K562 (cell line): ENCODE data around the gene TMIGD2. TPM values are rescaled to one million over a fixed set of nuclear protein-coding genes. Genes with fewer than 3 reads are reported as not detected.
A peak's percentile ranks its signal among the peaks of the same experiment; 100 is the strongest.

Experiments used
- ATAC-seq: fragments of 200-7000 bp; cut with Tn5 transposase; 3 replicates; pipeline ENCODE4 v1.9.1; 2020; ENCODE audit warnings: moderate library complexity
- BruUV-seq: library from RNA; stranded (reverse); fragments of 400-500 nt; replicated peaks from 2 replicates; lab custom pipeline; 2021; lab: Mats Ljungman, UMichigan
- CTCF ChIA-PET: fragments of 300-600 bp; formaldehyde crosslinking; extraction: SDS; loops from one replicate; lab custom pipeline; 2021; ENCODE audit warnings: low intra/inter-chr PET ratio; lab: Yijun Ruan, JAX
- POLR2A ChIA-PET: fragments of 300-600, 350-650 bp; sonication (Branson Sonifier 250); formaldehyde crosslinking; extraction: SDS; loops from one replicate; lab custom pipeline; 2021; ENCODE audit warnings: antibody characterized with exemption, inconsistent platforms; lab: Yijun Ruan, JAX
- DNase-seq, 4 experiments: peaks; one replicate each; pipeline versions ENCODE4 v3.0.0 to v3.0.0-alpha.2; 2011 to 2018; ENCODE audit warnings: low spot score in 3 of 4, mixed read lengths in 3 of 4; ENCODE audit errors: extremely low read depth in 1 of 4
- FAIRE-seq: peaks from 2 replicates; lab custom pipeline; 2011; peaks lifted over from hg19 to GRCh38; lab: Jason Lieb, UNC
- H2AFZ ChIP-seq: 2 replicates; pipeline ENCODE4 v1.6.0; 2011; ENCODE audit warnings: low read depth, low read length, control low read depth, inconsistent platforms
- H3K27ac ChIP-seq: fragments of 200-600 bp; 3 replicates; pipeline ENCODE4 v1.8.0; 2011; ENCODE audit warnings: low read depth, mild to moderate bottlenecking, control low read depth, inconsistent platforms, low read length, moderate library complexity, mixed read lengths; ENCODE audit errors: extremely low read depth
- H3K27me3 ChIP-seq, 2 experiments: fragments of 300-600 bp in 1 of 2; 2 replicates in 1 of 2; 3 replicates in 1 of 2; pipeline versions ENCODE4 v1.6.0 to v1.8.0; 2011; ENCODE audit warnings: inconsistent platforms in 2 of 2, low read length in 2 of 2, mild to moderate bottlenecking in 1 of 2, mixed read lengths in 1 of 2, moderate library complexity in 1 of 2; ENCODE audit not compliant: control insufficient read depth in 2 of 2, insufficient read depth in 2 of 2
- H3K36me3 ChIP-seq: fragments of 300-600 bp; 3 replicates; pipeline ENCODE4 v1.8.0; 2011; ENCODE audit warnings: mild to moderate bottlenecking, low read length, inconsistent platforms; ENCODE audit not compliant: control insufficient read depth, insufficient read depth
- H3K4me1 ChIP-seq, 2 experiments: fragments of 200-600 bp in 1 of 2; replicated peaks in 1 of 2; 2 replicates in 1 of 2; 3 replicates in 1 of 2; pipeline versions ENCODE4 v1.5.1 to v1.8.0; 2011; ENCODE audit warnings: inconsistent platforms in 2 of 2, low read length in 2 of 2, mild to moderate bottlenecking in 1 of 2, mixed read lengths in 1 of 2, moderate library complexity in 1 of 2; ENCODE audit not compliant: control insufficient read depth in 2 of 2, insufficient read depth in 2 of 2
- H3K4me2 ChIP-seq: 2 replicates; pipeline ENCODE4 v1.6.1; 2011; ENCODE audit warnings: low read length, control low read depth, inconsistent platforms, mixed read lengths; ENCODE audit not compliant: insufficient read depth
- H3K4me3 ChIP-seq: fragments of 200-600 bp; sonication (generic), shearing (Covaris generic); 2 replicates; pipeline ENCODE4 v1.5.1; 2016; ENCODE audit warnings: control low read depth, inconsistent platforms
- H3K79me2 ChIP-seq: fragments of 200-600 bp; 3 replicates; pipeline ENCODE4 v1.8.0; 2011; ENCODE audit warnings: low read length, inconsistent platforms; ENCODE audit not compliant: control insufficient read depth, insufficient read depth
- H3K9ac ChIP-seq, 2 experiments: 2 replicates each; pipeline versions ENCODE4 v1.6.0 to v1.6.1; 2011; ENCODE audit warnings: low read depth in 2 of 2, low read length in 2 of 2, control low read depth in 1 of 2, inconsistent platforms in 1 of 2, mild to moderate bottlenecking in 1 of 2, mixed read lengths in 1 of 2; ENCODE audit not compliant: insufficient read depth in 1 of 2
- H3K9me1 ChIP-seq: one replicate; pipeline ENCODE4 v1.6.0; 2011; ENCODE audit warnings: inconsistent platforms, mild to moderate bottlenecking, low read length, moderate library complexity; ENCODE audit not compliant: control insufficient read depth, insufficient read depth
- H3K9me3 ChIP-seq: replicated peaks from 2 replicates; pipeline ENCODE4 v1.5.1; 2011; ENCODE audit warnings: low read depth, low read length, inconsistent platforms; ENCODE audit not compliant: control insufficient read depth, insufficient read depth
- H4K20me1 ChIP-seq: replicated peaks from 2 replicates; pipeline ENCODE4 v1.6.1; 2011; ENCODE audit warnings: low read length, inconsistent platforms, mixed read lengths; ENCODE audit not compliant: control insufficient read depth, insufficient read depth
- CHCHD3 ChIP-seq: fragments of 250-450 bp; sonication (Bioruptor Pico); IDR thresholded peaks from 2 replicates; pipeline ENCODE4 v2.1.2; 2022; ENCODE audit warnings: mild to moderate bottlenecking
- E2F4 ChIP-seq: sonication (generic); formaldehyde crosslinking; IDR thresholded peaks from 2 replicates; pipeline ENCODE4 v1.8.0; 2022; ENCODE audit warnings: mild to moderate bottlenecking, low read depth, missing genetic modification reagents
- HDAC6 ChIP-seq: IDR thresholded peaks from 2 replicates; pipeline ENCODE4 v1.6.1; 2012; ENCODE audit warnings: low read depth, mild to moderate bottlenecking, control low read depth, inconsistent platforms, low read length, moderate library complexity
- HOMEZ ChIP-seq: fragments of 250-450 bp; sonication (Bioruptor Pico); IDR thresholded peaks from 2 replicates; pipeline ENCODE4 v1.4.0; 2020; ENCODE audit warnings: mild to moderate bottlenecking, moderate library complexity
- ILF3 ChIP-seq: fragments of 450-650 bp; IDR thresholded peaks from 2 replicates; pipeline ENCODE4 v1.6.1; 2018; ENCODE audit warnings: antibody characterized with exemption, mild to moderate bottlenecking, moderate library complexity, borderline replicate concordance
- IRF1 ChIP-seq: sonication (generic); formaldehyde crosslinking; IDR thresholded peaks from 2 replicates; pipeline ENCODE4 v1.8.0; 2022; ENCODE audit warnings: missing genetic modification reagents, mild to moderate bottlenecking, borderline replicate concordance
- NFE2L1 ChIP-seq: fragments of 450-650 bp; IDR thresholded peaks from 2 replicates; pipeline ENCODE4 v1.6.1; 2016; ENCODE audit warnings: missing genetic modification characterization, low read depth, mild to moderate bottlenecking, missing compliant biosample characterization, moderate library complexity, borderline replicate concordance
- SRSF7 ChIP-seq: fragments of 200-400 bp; formaldehyde crosslinking; optimal IDR thresholded peaks from 2 replicates; pipeline ENCODE3; 2017; ENCODE audit warnings: mild to moderate bottlenecking, low read depth, low read length
- TARDBP ChIP-seq: fragments of 450-650 bp; IDR thresholded peaks from 2 replicates; pipeline ENCODE4 v1.6.1; 2016
- THAP7 ChIP-seq: fragments of 250-450 bp; sonication (Bioruptor Pico); IDR thresholded peaks from 2 replicates; pipeline ENCODE4 v1.5.0; 2021
- ZBTB1 ChIP-seq: sonication (generic); formaldehyde crosslinking; IDR thresholded peaks from 2 replicates; pipeline ENCODE4 v1.8.1; 2023; ENCODE audit warnings: missing genetic modification reagents, low read depth, mild to moderate bottlenecking, borderline replicate concordance
- WGBS: fragments of 100-300 bp; shearing (Covaris generic); methylation state at CpG from one replicate; pipeline ENCODE4 v1.1.6; 2016; ENCODE audit warnings: low coverage, mixed read lengths; ENCODE audit not compliant: insufficient coverage; ENCODE audit errors: missing lambda C conversion rate; 5-methylcytosine and 5-hydroxymethylcytosine counted together
- in situ Hi-C: fragments of 300-500 bp; cut with MboI; formaldehyde crosslinking; loops from 4 replicates; pipeline ENCODE4 v1.15.0; 2018; ENCODE audit warnings: inconsistent platforms, mixed read lengths
- intact Hi-C: fragments of 100-400 bp; cut with micrococcal nuclease; formaldehyde crosslinking; loops from 2 replicates; pipeline ENCODE4 v1.14.2; 2022
- polyA plus RNA-seq, 8 experiments: library from polyadenylated mRNA; depleted of rRNA in 4 of 8; stranded (reverse) in 5 of 8; unstranded in 3 of 8; fragments of >200 nt; fragmentation: Nextera tagmentation in 2 of 8; fragmentation: Illumina TruSeq in 1 of 8; extraction: Ambion mirVana in 2 of 8; extraction: Trizol in 1 of 8; gene quantifications; 2 replicates each; pipeline versions ENCODE4 v1.2.1 to v1.2.3, GENCODE V29; 2011 to 2014; ENCODE audit warnings: inconsistent platforms in 1 of 8, missing spikeins in 1 of 8
- total RNA-seq, 7 experiments: library from RNA; depleted of rRNA in 6 of 7; stranded (reverse); fragments of >200 nt in 6 of 7; fragmentation: Illumina TruSeq in 2 of 7; extraction: Trizol in 2 of 7; gene quantifications; 2 replicates each; pipeline versions ENCODE4 v1.2.1 to v1.2.3, GENCODE V29; 2011 to 2021; ENCODE audit warnings: low replicate concordance in 1 of 7
- TF ChIP-seq, protein P1 (sequence below): fragments of 250-450 bp; sonication (Bioruptor Pico); IDR thresholded peaks from 2 replicates; pipeline ENCODE4 v1.4.0; 2020

TMIGD2 gene
- total and polyA plus RNA-seq, 9 of the 15 experiments (the other 6 are each of a cell fraction or from before 2014, with no cell fraction given), result not detected

- TF ChIP-seq HOMEZ (CRISPR knock-in tag) (peak; percentile 38; the same call in 1 of the 2 replicates), ILF3 (no peak), ZBTB1 (CRISPR knock-in tag) (0 out of 2 replicates have a peak, but pooled peaks have one; percentile 35), NFE2L1 (tag) (no peak; the same call in 1 of the 2 replicates)
- TF ChIP-seq, protein P1, sequence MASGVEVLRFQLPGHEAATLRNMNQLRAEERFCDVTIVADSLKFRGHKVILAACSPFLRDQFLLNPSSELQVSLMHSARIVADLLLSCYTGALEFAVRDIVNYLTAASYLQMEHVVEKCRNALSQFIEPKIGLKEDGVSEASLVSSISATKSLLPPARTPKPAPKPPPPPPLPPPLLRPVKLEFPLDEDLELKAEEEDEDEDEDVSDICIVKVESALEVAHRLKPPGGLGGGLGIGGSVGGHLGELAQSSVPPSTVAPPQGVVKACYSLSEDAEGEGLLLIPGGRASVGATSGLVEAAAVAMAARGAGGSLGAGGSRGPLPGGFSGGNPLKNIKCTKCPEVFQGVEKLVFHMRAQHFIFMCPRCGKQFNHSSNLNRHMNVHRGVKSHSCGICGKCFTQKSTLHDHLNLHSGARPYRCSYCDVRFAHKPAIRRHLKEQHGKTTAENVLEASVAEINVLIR (CRISPR knock-in tag), result peak; percentile 70; the same call in 1 of the 2 replicates
Measured at GRCh38 chr19:4342615-4343369, 40.6 kb upstream of the TMIGD2 start (continued).

DNA sequence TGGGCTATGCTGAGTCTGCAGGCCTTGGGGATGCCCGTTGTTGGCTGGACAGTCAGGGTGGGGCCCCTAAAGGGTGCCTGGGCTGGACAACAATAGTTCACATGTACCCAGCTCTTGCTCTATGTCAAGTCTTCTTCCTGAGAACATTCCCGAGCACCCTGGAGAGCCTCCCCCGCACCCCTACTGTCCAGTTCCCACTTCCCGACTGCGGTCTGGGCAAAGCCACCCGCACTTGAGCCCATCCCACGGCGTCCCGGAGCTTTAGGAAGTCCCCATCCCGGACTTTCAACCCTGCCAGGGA, 40.1 kb upstream of the TMIGD2 start:
- in situ Hi-C loops (loop anchor here (10.0 kb wide), 1 partner anchor 67 kb away; the partner anchor contains the start of gene SHD), intact Hi-C loops (loop anchor here (2.0 kb wide), 1 partner anchor 61 kb away; the partner anchor contains the start of gene CHAF1A)
- Histone ChIP-seq H3K4me2 (peak overlapping the region; percentile 80), H3K79me2 (peaks cover 7% of the 10 kb centered on the region), H3K27ac (peak overlapping the region; percentile 62), H3K4me3 (peak overlapping the region; percentile 51), H3K27me3 (no peaks in the 10 kb centered on the region), H2AFZ (peak overlapping the region; percentile 90), H3K9me3 (no peaks in the 10 kb centered on the region), H4K20me1 (no peaks in the 10 kb centered on the region), H3K4me1 (peaks cover 13 to 43% of the 10 kb centered on the region in 2 experiments; a peak in 4 of 5 replicates), H3K36me3 (peaks cover 11% of the 10 kb centered on the region; the same call in 2 of the 3 replicates), H3K9me1 (no peaks in the 10 kb centered on the region), H3K9ac (peak overlapping the region; percentile 71 to 92)
- ChIA-PET CTCF (interaction anchor here (1.2 kb wide), 1 partner anchor 75 kb away, joined by 5 read pairs; no protein-coding TSS in a partner anchor), POLR2A (interaction anchor here (0.6 to 2.9 kb wide), 14 partner anchors 9 to 129 kb away, joined by 3 to 24 read pairs (median 4); partner anchors contain the start of gene YJU2)
- no peak; the same call in 2 of the 3 replicates for ATAC-seq
- FAIRE-seq, result no peak
- WGBS, result 3% methylated on average over 10 of the region's 10 CpGs
- BruUV-seq, result TSS peak; percentile 97
- DNase-seq, result peak in 1 of 4 experiments; percentile 11
- no peak for TF ChIP-seq TARDBP
- no peak for TF ChIP-seq THAP7 (CRISPR knock-in tag)
- no peak for TF ChIP-seq SRSF7
- TF ChIP-seq E2F4 (CRISPR knock-in tag), result no peak
- TF ChIP-seq IRF1 (CRISPR knock-in tag), result no peak
- no peak for TF ChIP-seq CHCHD3 (CRISPR knock-in tag)
- TF ChIP-seq HDAC6, result 0 out of 2 replicates have a peak, but pooled peaks have one; percentile 55
